ENCODE data around the gene DDRGK1. TPM values are rescaled to one million over a fixed set of nuclear protein-coding genes. Genes with fewer than 3 reads are reported as not detected.

Gene DDRGK1
- total RNA-seq, 1 experiment from 2014 or later: 97.7 TPM

DNA sequence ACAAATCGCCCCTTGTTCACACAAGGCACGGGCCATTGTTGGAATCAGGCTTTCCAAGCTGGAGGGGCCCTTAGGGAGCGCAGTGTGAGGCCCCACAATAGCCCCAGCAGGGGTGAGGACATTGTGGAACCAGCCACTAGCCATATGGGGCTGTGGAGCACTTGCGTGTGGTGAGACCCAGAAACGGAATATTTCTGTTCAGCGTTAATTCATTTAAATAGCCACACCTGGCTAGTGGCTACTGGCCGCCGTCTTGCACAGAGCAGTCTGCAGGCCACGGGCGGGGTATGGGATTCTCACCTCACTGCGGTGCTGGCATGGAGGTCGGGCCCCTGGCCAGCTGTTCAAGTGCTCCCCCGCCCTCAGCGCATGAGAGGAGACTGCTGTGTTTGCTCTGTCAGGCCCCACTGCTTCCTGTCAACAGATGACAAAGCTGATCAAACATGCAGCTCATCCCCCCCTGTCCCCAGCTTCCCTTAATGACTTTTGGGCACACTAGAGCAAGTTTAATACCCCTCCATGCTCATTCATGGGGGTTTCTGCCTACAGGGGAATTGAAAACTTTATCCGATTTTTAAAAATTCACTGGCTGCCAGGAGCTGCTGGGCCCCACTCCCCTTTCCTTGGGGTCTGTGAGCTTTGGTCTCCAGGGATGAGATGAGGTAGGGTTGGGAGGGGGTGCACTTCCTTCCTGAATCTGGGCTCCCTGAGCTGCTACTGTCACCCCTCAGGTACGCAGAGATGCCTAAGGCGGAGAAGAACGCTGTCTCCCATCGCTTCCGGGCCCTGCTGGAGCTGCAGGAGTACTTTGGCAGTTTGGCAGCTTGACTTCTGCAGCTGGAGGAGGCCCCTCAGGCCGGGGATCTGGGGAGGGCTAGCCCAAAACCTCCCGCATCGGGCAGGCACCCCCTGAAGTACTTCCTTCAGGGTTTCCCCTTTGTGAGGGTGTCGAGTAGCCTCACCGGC, 18.4 kb upstream of the DDRGK1 start:
- H3K27me3 ChIP-seq (ENCODE audit: low read length): no peaks in the 10 kb centered on the region
- H3K4me3 ChIP-seq (ENCODE audit: low read length): peak overlapping the region; percentile 49
- H3K9me2 ChIP-seq (replicated peaks; ENCODE audit: low read length): no peaks in the 10 kb centered on the region
- peaks cover 5% of the 10 kb centered on the region for H3F3A ChIP-seq (ENCODE audit: low read length, unreplicated experiment)
- ATAC-seq (peak; percentile 60), DNase-seq (peak; percentile 97)
- peaks cover 15% of the 10 kb centered on the region; the same call in 1 of the 2 replicates for H3K36me3 ChIP-seq (ENCODE audit: low read depth, low read length)
- H2AFZ ChIP-seq (ENCODE audit: low read length): no peak overlapping the region
- TF ChIP-seq EZH2 (IDR thresholded peaks at IDR 0.05; ENCODE audit: low read length, unreplicated experiment) (no peak), EZH2phosphoT487 (IDR thresholded peaks at IDR 0.05; ENCODE audit: borderline replicate concordance, low read length) (peak; percentile 81)
- TSS peak; percentile 6 for BruUV-seq (replicated peaks)
- peaks cover 57% of the 10 kb centered on the region for H3K4me1 ChIP-seq (ENCODE audit: insufficient read depth, low read length)
- no peaks in the 10 kb centered on the region for H4K20me1 ChIP-seq (ENCODE audit: low read length)
- intact Hi-C loops (cut with micrococcal nuclease): no loop called here
- H3K27ac ChIP-seq (ENCODE audit: low read length): peak overlapping the region; percentile 83
- peak overlapping the region; percentile 80 for H3K4me2 ChIP-seq (ENCODE audit: low read length)
- peak overlapping the region; percentile 49 for H3K9ac ChIP-seq (ENCODE audit: low read length)
- no peaks in the 10 kb centered on the region for H3K79me2 ChIP-seq (ENCODE audit: low read length)
- H3K9me3 ChIP-seq (ENCODE audit: low read length): no peaks in the 10 kb centered on the region
- CTCF ChIA-PET: interaction anchor here (0.5 to 1.4 kb wide), 5 partner anchors 15 to 307 kb away, joined by 3 to 6 read pairs (median 3); no protein-coding TSS in a partner anchor
- POLR2A ChIA-PET (ENCODE audit: unreplicated experiment): interaction anchor here (0.7 to 2.7 kb wide), 3 partner anchors 16 to 186 kb away, joined by 6 to 18 read pairs (median 9); partner anchors contain the start of gene SLC4A11

- TF ChIP-seq EZH2 (IDR thresholded peaks at IDR 0.05; ENCODE audit: low read length, unreplicated experiment) (no peak), EZH2phosphoT487 (IDR thresholded peaks at IDR 0.05; ENCODE audit: borderline replicate concordance, low read length) (no peak)
- TF ChIP-seq, protein P1, sequence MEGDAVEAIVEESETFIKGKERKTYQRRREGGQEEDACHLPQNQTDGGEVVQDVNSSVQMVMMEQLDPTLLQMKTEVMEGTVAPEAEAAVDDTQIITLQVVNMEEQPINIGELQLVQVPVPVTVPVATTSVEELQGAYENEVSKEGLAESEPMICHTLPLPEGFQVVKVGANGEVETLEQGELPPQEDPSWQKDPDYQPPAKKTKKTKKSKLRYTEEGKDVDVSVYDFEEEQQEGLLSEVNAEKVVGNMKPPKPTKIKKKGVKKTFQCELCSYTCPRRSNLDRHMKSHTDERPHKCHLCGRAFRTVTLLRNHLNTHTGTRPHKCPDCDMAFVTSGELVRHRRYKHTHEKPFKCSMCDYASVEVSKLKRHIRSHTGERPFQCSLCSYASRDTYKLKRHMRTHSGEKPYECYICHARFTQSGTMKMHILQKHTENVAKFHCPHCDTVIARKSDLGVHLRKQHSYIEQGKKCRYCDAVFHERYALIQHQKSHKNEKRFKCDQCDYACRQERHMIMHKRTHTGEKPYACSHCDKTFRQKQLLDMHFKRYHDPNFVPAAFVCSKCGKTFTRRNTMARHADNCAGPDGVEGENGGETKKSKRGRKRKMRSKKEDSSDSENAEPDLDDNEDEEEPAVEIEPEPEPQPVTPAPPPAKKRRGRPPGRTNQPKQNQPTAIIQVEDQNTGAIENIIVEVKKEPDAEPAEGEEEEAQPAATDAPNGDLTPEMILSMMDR (conservative IDR thresholded peaks at IDR 0.05; ENCODE audit: low read depth, low read length): no peak
- BruUV-seq (replicated peaks): TSS peak; percentile 45
- intact Hi-C loops (cut with micrococcal nuclease): no loop called here
- Histone ChIP-seq H3K9me3 (ENCODE audit: low read length) (no peaks in the 10 kb centered on the region), H3K9me2 (replicated peaks; ENCODE audit: low read length) (no peaks in the 10 kb centered on the region), H3K79me2 (ENCODE audit: low read length) (no peaks in the 10 kb centered on the region), H3K4me1 (ENCODE audit: insufficient read depth, low read length) (peaks cover 57% of the 10 kb centered on the region), H2AFZ (ENCODE audit: low read length) (peak overlapping the region; percentile 39; the same call in 1 of the 2 replicates), H3K4me2 (ENCODE audit: low read length) (peak overlapping the region; percentile 80), H3F3A (ENCODE audit: low read length, unreplicated experiment) (peaks cover 10% of the 10 kb centered on the region), H3K9ac (ENCODE audit: low read length) (peak overlapping the region; percentile 48), H3K27me3 (ENCODE audit: low read length) (no peaks in the 10 kb centered on the region), H3K36me3 (ENCODE audit: low read depth, low read length) (peaks cover 7% of the 10 kb centered on the region; the same call in 1 of the 2 replicates), H4K20me1 (ENCODE audit: low read length) (no peaks in the 10 kb centered on the region), H3K27ac (ENCODE audit: low read length) (peak overlapping the region; percentile 83), H3K4me3 (ENCODE audit: low read length) (0 out of 2 replicates have a peak overlapping the region, but pooled peaks have one; percentile 4)
- ChIA-PET CTCF (interaction anchor here (0.5 to 1.4 kb wide), 5 partner anchors 13 to 95 kb away, joined by 3 to 10 read pairs (median 4); no protein-coding TSS in a partner anchor), POLR2A (ENCODE audit: unreplicated experiment) (interaction anchor here (2.7 kb wide), 1 partner anchor 18 kb away, joined by 18 read pairs; the partner anchor contains the start of gene SLC4A11)
- peak; percentile 74 for DNase-seq
- ATAC-seq: peak; percentile 39
Measured at GRCh38 chr20:3221398-3222226, 17.1 kb upstream of the DDRGK1 start.
